Measurements from ENCODE around the gene PRDM7. TPM values are rescaled to one million over a fixed set of nuclear protein-coding genes. Genes with fewer than 3 reads are reported as not detected.

PRDM7 gene
- total and polyA plus RNA-seq, 2 donors, result not detected

- DNase-seq (ENCODE audit: extremely low spot score), result no peak
- WGBS, result 64% methylated on average over 1 of the region's 1 CpG
- no peak overlapping the region for H3K4me3 ChIP-seq (ENCODE audit: low read depth, low read length)
- H3K27ac ChIP-seq (ENCODE audit: low read depth), result no peak overlapping the region
- no peaks in the 10 kb centered on the region for H3K4me1 ChIP-seq (ENCODE audit: insufficient read depth)
- no peaks in the 10 kb centered on the region for H3K36me3 ChIP-seq (ENCODE audit: insufficient read depth)
Measured at GRCh38 chr16:90053902-90054500, 23.1 kb downstream of the PRDM7 start.

GRCh38 chr16:90050969-90051368 is 26.2 kb downstream of the PRDM7 start:
- Histone ChIP-seq H3K4me1 (ENCODE audit: insufficient read depth) (no peaks in the 10 kb centered on the region), H3K27ac (ENCODE audit: low read depth) (no peak overlapping the region), H3K36me3 (ENCODE audit: insufficient read depth) (no peaks in the 10 kb centered on the region), H3K4me3 (ENCODE audit: low read depth, low read length) (no peak overlapping the region)
- DNase-seq (ENCODE audit: extremely low spot score), result no peak
- 90% methylated on average over 10 of the region's 10 CpGs for WGBS

GRCh38 chr16:90048737-90049330 is 28.3 kb downstream of the PRDM7 start:
- no peak overlapping the region for H3K4me3 ChIP-seq (ENCODE audit: low read depth, low read length)
- DNase-seq (ENCODE audit: extremely low spot score), result no peak
- 84% methylated on average over 19 of the region's 19 CpGs for WGBS
- H3K36me3 ChIP-seq (ENCODE audit: insufficient read depth), result no peaks in the 10 kb centered on the region
- no peak overlapping the region for H3K27ac ChIP-seq (ENCODE audit: low read depth)
- H3K4me1 ChIP-seq (ENCODE audit: insufficient read depth), result no peaks in the 10 kb centered on the region

- WGBS, result 45% methylated on average over 12 of the region's 12 CpGs
- Histone ChIP-seq H3K4me3 (ENCODE audit: low read depth, low read length) (no peak overlapping the region), H3K4me1 (ENCODE audit: insufficient read depth) (no peaks in the 10 kb centered on the region), H3K36me3 (ENCODE audit: insufficient read depth) (no peaks in the 10 kb centered on the region), H3K27ac (ENCODE audit: low read depth) (no peak overlapping the region)
- no peak for DNase-seq (ENCODE audit: extremely low spot score)
Measured at GRCh38 chr16:90048347-90048722, 28.8 kb downstream of the PRDM7 start.

- DNase-seq (ENCODE audit: extremely low spot score), result no peak
- H3K27ac ChIP-seq (ENCODE audit: low read depth), result no peak overlapping the region
- peak overlapping the region; percentile 28 for H3K4me3 ChIP-seq (ENCODE audit: low read depth, low read length)
- 13% methylated on average over 50 of the region's 59 CpGs for WGBS
- H3K4me1 ChIP-seq (ENCODE audit: insufficient read depth), result no peaks in the 10 kb centered on the region
- no peaks in the 10 kb centered on the region for H3K36me3 ChIP-seq (ENCODE audit: insufficient read depth)
Measured at GRCh38 chr16:90047714-90048346, 29.3 kb downstream of the PRDM7 start.

GRCh38 chr16:90046971-90047713 is 30.0 kb downstream of the PRDM7 start:
- Histone ChIP-seq H3K4me3 (ENCODE audit: low read depth, low read length) (peak overlapping the region; percentile 28), H3K36me3 (ENCODE audit: insufficient read depth) (no peaks in the 10 kb centered on the region), H3K27ac (ENCODE audit: low read depth) (no peak overlapping the region), H3K4me1 (ENCODE audit: insufficient read depth) (no peaks in the 10 kb centered on the region)
- WGBS, result 1% methylated on average over 40 of the region's 40 CpGs
- DNase-seq (ENCODE audit: extremely low spot score), result no peak

- no peak overlapping the region for H3K4me3 ChIP-seq (ENCODE audit: low read depth, low read length)
- H3K36me3 ChIP-seq (ENCODE audit: insufficient read depth), result no peaks in the 10 kb centered on the region
- no peak for DNase-seq (ENCODE audit: extremely low spot score)
- H3K27ac ChIP-seq (ENCODE audit: low read depth), result no peak overlapping the region
- WGBS, result 49% methylated on average over 23 of the region's 23 CpGs
- H3K4me1 ChIP-seq (ENCODE audit: insufficient read depth), result no peaks in the 10 kb centered on the region
Measured at GRCh38 chr16:90046122-90046970, 30.8 kb downstream of the PRDM7 start.

- 80% methylated on average over 7 of the region's 7 CpGs for WGBS
- no peak overlapping the region for H3K4me3 ChIP-seq (ENCODE audit: low read depth, low read length)
- no peak for DNase-seq (ENCODE audit: extremely low spot score)
Measured at GRCh38 chr16:90044111-90044551, 33.0 kb downstream of the PRDM7 start.

GRCh38 chr16:90043526-90043925 is 33.6 kb downstream of the PRDM7 start:
- H3K4me1 ChIP-seq (ENCODE audit: insufficient read depth), result no peaks in the 10 kb centered on the region
- no peak overlapping the region for H3K4me3 ChIP-seq (ENCODE audit: low read depth, low read length)
- 93% methylated on average over 20 of the region's 20 CpGs for WGBS
- peaks cover 3% of the 10 kb centered on the region for H3K36me3 ChIP-seq (ENCODE audit: insufficient read depth)
- DNase-seq (ENCODE audit: extremely low spot score), result no peak
- no peak overlapping the region for H3K27ac ChIP-seq (ENCODE audit: low read depth)

More at GRCh38 chr16:90044111-90044551, 33.0 kb downstream of the PRDM7 start:
- peaks cover 3% of the 10 kb centered on the region for H3K36me3 ChIP-seq (ENCODE audit: insufficient read depth)
- H3K27ac ChIP-seq (ENCODE audit: low read depth), result no peak overlapping the region
- no peaks in the 10 kb centered on the region for H3K4me1 ChIP-seq (ENCODE audit: insufficient read depth)

GRCh38 chr16:90042946-90043514 is 34.1 kb downstream of the PRDM7 start:
- no peaks in the 10 kb centered on the region for H3K4me1 ChIP-seq (ENCODE audit: insufficient read depth)
- H3K4me3 ChIP-seq (ENCODE audit: low read depth, low read length), result no peak overlapping the region
- no peak overlapping the region for H3K27ac ChIP-seq (ENCODE audit: low read depth)
- no peak for DNase-seq (ENCODE audit: extremely low spot score)
- WGBS, result 81% methylated on average over 19 of the region's 19 CpGs
- peaks cover 3% of the 10 kb centered on the region for H3K36me3 ChIP-seq (ENCODE audit: insufficient read depth)

GRCh38 chr16:90041896-90042473 is 35.1 kb downstream of the PRDM7 start:
- H3K36me3 ChIP-seq (ENCODE audit: insufficient read depth), result peaks cover 3% of the 10 kb centered on the region
- no peak overlapping the region for H3K4me3 ChIP-seq (ENCODE audit: low read depth, low read length)
- H3K4me1 ChIP-seq (ENCODE audit: insufficient read depth), result no peaks in the 10 kb centered on the region
- WGBS, result 88% methylated on average over 16 of the region's 16 CpGs
- no peak overlapping the region for H3K27ac ChIP-seq (ENCODE audit: low read depth)
- DNase-seq (ENCODE audit: extremely low spot score), result no peak

GRCh38 chr16:90040152-90041023 is 36.7 kb downstream of the PRDM7 start:
- WGBS, result 93% methylated on average over 29 of the region's 29 CpGs

More at GRCh38 chr16:90040152-90041023, 36.7 kb downstream of the PRDM7 start:
- H3K4me3 ChIP-seq (ENCODE audit: low read depth, low read length), result no peak overlapping the region
- peaks cover 3% of the 10 kb centered on the region for H3K36me3 ChIP-seq (ENCODE audit: insufficient read depth)
- no peak for DNase-seq (ENCODE audit: extremely low spot score)
- no peak overlapping the region for H3K27ac ChIP-seq (ENCODE audit: low read depth)
- no peaks in the 10 kb centered on the region for H3K4me1 ChIP-seq (ENCODE audit: insufficient read depth)

Measured in urinary bladder (tissue), 4 donors.